Gastrocnemius medialis (tissue), 4 donors: Measurements from ENCODE around the gene ADGRD1.

Experiments used
- CTCF ChIP-seq, 5 experiments: fragments of 450-650 bp in 3 of 5; fragments of 200-600 bp in 2 of 5; sonication (generic) in 2 of 5; IDR thresholded peaks in 4 of 5; conservative IDR thresholded peaks in 1 of 5; 1 replicate in 4 of 5; 2 replicates in 1 of 5; pipeline ENCODE4 v1.5.1; 2016 to 2019; ENCODE audit warnings: antibody characterized with exemption in 5 of 5, mild to moderate bottlenecking in 3 of 5, moderate library complexity in 3 of 5
- POLR2A ChIP-seq, 2 donors: fragments of 450-650 bp; IDR thresholded peaks; one replicate each; pipeline ENCODE4 v1.6.1; 2017; ENCODE audit warnings: antibody characterized with exemption in 2 of 2, mild to moderate bottlenecking in 2 of 2, moderate library complexity in 2 of 2

DNA sequence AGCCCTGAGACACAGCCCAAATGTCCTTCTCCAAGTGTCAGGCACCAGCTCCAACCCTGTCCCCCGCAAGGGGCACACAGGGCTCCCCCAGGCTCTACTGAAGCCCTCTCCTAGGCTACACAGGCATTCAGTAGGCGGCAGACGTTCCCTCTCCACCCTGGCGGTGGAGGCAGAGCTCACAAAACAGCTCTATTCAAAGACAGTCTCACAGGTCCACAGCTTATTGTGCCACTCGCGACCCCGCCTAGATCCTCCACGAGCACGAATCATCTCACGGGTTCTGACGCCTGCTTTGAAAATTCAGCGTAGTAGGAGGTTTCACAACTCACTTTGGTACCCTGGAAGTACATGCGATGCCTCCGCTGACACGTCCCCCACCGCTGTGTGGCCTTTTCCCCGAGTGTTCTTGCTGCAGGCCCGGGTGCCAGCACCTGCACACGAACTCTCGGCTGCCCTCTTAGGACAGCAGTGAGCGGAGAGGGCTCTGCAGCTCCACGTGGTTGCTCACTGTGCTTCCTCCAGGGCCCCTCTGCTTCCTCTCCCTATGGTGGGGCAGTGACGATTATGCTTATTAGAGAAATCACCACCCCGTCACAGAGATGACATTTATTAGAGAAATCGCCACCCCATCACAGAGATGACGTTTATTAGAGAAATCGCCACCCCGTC lies 78.5 kb downstream of the ADGRD1 start:
- no peak for TF ChIP-seq CTCF (IDR thresholded peaks at IDR 0.05 in 4 of 5, conservative IDR thresholded peaks at IDR 0.05 in 1 of 5)
- no peak for TF ChIP-seq POLR2A (IDR thresholded peaks at IDR 0.05)
